ENCODE measurements around the gene MAP3K13.

Gene MAP3K13

DNA sequence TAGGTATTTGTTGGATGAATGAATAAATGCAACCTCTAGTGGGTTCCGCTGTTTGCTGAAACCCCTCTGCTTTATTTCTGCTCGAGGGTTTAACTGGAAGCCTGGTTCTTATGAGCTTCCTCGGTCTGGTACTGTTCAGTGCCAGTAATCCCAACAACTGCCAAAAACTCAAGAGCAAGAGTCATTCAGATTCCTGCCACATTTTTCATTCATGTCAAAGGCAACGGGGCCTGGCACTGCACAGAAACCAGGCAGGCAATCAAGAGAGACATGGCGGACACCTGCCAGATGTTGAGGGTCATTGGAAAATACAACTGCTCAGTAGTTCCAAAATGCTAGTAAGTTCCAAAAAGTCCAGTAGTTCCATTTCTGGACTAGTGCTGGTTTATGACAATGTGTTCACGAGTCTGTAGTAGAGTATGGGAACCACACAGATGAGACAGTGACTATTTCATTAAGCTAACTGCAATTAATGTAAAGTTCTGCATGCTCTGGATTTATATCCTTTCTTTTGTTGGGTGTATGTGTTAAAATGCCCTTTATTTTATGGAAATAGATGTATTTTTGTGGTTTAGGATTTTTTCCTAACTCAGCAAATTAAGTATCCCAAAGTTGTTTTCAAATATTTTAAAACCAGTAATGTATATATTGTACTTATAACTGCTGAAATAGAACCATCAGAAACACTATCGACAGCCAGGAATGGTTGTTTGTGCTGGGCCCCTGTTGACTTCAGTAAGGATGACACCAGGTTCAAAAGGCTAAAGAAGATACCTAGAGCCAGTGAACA is 158.6 kb downstream of the MAP3K13 start:
- DNase-seq = no peak

DNA sequence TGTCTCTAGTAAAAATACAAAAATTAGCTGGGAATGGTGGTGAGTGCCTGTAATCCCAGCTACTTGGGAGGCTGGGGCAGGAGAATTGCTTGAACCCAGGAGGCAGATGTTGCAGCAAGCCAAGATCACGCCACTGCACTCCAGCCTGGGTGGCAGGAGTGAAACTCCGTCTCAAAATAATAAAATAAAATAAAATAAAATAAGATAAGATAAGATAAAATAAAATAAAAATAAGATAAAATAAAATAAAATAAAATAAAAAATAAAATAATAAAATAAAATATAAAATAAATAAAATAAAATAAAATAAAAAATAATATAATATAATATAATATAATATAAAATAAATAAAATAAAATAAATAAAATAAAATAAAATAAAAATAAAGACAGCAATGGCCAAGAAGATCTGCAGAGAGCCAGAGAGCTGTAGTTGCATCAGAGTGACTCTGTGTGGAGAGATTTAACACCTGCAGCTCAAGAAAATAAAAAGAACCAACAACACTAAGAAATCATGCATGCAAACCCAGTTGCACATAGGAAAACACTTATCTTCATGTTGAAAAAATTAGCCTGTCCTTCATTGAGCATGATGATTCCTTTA is 163.5 kb downstream of the MAP3K13 start:
- no peak for DNase-seq

DNA sequence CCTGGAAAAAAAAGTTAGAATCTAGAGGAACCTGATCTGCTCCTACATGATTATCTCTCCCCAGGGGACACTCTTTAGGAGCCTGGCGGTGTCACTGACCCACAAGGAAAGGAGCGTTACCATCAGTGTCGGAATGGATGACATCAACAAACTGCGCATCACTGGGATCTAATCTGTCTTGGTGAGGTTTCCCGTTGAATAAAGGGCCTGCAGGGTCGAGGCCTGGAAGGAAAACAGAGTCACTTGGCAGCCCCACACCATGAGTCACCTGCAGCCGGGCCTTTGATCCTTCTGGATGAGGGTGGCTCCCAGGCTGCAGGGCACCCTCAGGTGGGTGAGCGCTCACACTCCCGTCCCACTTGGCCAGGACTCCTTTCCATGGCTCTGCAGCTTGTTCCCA is 164.4 kb downstream of the MAP3K13 start:
- no peak for DNase-seq

DNA sequence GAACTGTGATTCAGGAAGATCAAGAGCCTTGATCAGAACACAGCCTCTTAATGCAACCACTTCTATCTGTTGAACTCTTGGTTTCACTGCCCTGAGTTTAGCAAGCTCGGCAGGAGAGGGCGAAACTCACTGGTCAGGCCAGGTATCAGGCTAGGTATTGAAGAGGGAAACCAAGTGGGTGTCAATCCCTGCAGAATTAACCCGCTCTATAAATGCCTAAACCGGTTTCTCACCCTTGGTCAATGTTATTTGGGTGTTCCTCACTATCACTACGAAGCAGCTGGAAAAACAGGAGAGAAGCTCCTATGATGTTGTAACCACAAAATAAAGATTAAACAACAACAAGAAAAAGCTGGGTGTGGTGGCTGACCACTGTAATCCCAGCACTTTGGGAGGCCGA is 165.6 kb downstream of the MAP3K13 start:
- DNase-seq = no peak

DNA sequence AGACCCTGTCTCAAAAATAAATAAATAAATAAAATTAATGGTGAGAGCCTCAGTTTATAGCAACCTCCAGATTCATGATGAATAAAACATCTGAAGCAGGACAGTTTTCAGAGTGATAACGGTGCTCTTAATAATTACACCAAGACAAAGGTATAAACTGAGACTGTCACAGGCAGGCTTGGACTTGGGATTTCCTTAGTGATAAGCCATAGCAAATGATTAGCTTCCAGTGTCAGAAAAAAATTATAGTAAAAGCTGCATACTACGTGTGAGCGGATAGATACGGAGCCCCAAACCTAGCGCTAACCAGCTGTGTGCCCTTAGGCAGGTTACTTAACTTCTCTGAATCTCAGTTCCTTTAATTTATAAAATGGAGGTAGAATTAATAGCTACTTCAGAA is 167.9 kb downstream of the MAP3K13 start:
- no peak for DNase-seq

DNA sequence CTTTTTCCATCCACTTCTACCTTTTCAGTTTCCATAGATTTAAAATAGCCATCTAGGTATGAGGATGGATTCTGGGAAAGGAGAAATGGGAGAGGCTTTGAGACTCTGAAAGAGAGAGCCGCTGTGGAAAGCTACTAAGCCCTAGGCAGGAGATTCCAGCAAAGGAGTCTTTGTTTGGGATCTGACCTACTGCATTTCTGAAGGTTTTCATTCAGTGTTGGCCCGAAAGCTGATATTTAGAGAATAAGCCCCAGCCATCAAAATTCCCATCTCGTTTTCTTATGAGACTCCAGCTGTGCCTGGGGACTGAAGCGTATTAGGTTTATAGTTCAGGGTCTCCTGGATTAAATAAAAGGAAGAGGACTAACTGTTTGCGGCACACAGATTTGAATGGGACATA is 170.0 kb downstream of the MAP3K13 start:
- DNase-seq = no peak

DNA sequence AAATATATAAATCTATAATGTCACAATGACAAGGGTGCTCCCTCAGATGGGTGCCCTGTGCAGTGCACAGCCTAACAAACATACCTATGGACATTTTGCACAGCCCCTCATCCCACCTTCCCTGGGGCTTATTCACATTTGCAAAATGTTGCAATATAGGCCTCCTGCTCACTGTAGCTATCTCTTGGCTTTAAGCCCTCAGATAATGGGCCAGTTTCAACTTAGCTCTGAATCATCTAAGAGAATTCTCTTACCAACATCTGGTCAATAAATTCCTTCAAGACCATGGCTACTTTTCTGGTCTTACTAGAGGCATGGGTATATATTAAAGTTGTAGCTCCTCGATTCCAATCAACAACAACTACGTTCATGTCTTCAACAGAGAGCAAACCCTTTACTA is 171.6 kb downstream of the MAP3K13 start:
- no peak for DNase-seq

DNA sequence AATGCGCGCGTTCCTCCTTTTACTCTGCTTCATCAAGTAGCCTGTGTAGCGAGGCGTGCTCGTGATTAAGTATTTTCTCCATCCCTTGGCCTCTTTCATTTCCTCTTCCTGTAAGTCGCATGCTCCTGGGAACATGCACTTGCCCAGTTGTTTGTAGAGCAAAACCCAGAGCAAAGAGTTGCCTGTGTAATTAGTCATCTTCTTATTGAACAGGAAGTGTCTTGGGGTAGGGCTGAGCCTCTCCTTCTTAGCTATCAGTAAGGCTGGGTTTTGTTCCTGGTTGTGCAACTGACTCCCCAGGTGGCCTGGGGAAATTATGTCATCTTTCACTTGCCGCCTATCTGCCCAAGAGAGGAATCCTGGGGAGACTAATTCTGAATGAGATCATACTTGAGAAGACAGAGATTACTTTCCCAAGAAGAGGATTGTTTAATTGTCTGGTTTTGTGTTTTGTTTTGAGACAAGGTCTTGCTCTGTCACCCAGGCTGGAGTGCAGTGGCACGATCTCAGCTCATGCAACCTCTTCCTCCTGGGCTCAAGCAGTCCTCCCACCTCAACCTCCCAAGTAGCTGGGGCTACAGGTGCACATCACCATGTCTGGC is 174.5 kb downstream of the MAP3K13 start:
- DNase-seq = no peak

Measured in NCI-H1436 (cell line).